Mesenchymal stem cell (in vitro differentiated cells and primary cell): ENCODE results near the gene DCST2.
A peak's percentile ranks its signal among the peaks of the same experiment; 100 is the strongest.

Experiments
- DNase-seq: peaks from one replicate; pipeline ENCODE4 v3.0.0-alpha.2; 2013
- H2AFZ ChIP-seq: one replicate; pipeline ENCODE4 v1.6.1; 2013; ENCODE audit warnings: low read depth, mild to moderate bottlenecking, control low read depth, inconsistent platforms, low read length, moderate library complexity
- H2AK5ac ChIP-seq: 2 replicates; pipeline ENCODE4 v1.6.1; 2013; ENCODE audit warnings: low read length, moderate library complexity, mild to moderate bottlenecking, inconsistent platforms; ENCODE audit not compliant: severe bottlenecking
- H2BK120ac ChIP-seq: one replicate; pipeline ENCODE4 v1.6.1; 2013; ENCODE audit warnings: low read depth, mild to moderate bottlenecking, inconsistent platforms, low read length, moderate library complexity
- H2BK12ac ChIP-seq, 2 experiments: one replicate each; pipeline ENCODE4 v1.6.1; 2013; ENCODE audit warnings: inconsistent platforms in 2 of 2, low read length in 2 of 2, mild to moderate bottlenecking in 2 of 2, moderate library complexity in 2 of 2, control low read depth in 1 of 2
- H2BK15ac ChIP-seq: one replicate; pipeline ENCODE4 v1.6.1; 2013; ENCODE audit warnings: mild to moderate bottlenecking, low read depth, inconsistent platforms; ENCODE audit not compliant: poor library complexity, severe bottlenecking
- H2BK5ac ChIP-seq: 2 replicates; pipeline ENCODE4 v1.6.1; 2013; ENCODE audit warnings: low read depth, mild to moderate bottlenecking, low read length, control low read depth, inconsistent platforms; ENCODE audit not compliant: poor library complexity, severe bottlenecking
- H3K14ac ChIP-seq, 2 experiments: one replicate each; pipeline ENCODE4 v1.6.1; 2013; ENCODE audit warnings: inconsistent platforms in 2 of 2, low read length in 2 of 2, control low read depth in 1 of 2, mild to moderate bottlenecking in 1 of 2, moderate library complexity in 1 of 2
- H3K18ac ChIP-seq, 2 experiments: one replicate each; pipeline ENCODE4 v1.6.1; 2013; ENCODE audit warnings: inconsistent platforms in 2 of 2, low read length in 2 of 2, control low read depth in 1 of 2, low read depth in 1 of 2, mild to moderate bottlenecking in 1 of 2
- H3K23ac ChIP-seq, 2 experiments: one replicate each; pipeline ENCODE4 v1.6.1; 2013; ENCODE audit warnings: inconsistent platforms in 2 of 2, low read length in 2 of 2, mild to moderate bottlenecking in 2 of 2, moderate library complexity in 2 of 2, control low read depth in 1 of 2
- H3K27ac ChIP-seq: 2 replicates; pipeline ENCODE4 v1.5.1; 2013; ENCODE audit warnings: mild to moderate bottlenecking, moderate library complexity, low read length, control low read depth, inconsistent platforms; ENCODE audit not compliant: poor library complexity, severe bottlenecking
- H3K27me3 ChIP-seq, 2 experiments: 2 replicates each; pipeline versions ENCODE4 v1.6.1 to v1.7.0; 2013; ENCODE audit warnings: low read length in 2 of 2, mild to moderate bottlenecking in 2 of 2, moderate library complexity in 2 of 2, control low read depth in 1 of 2, inconsistent platforms in 1 of 2; ENCODE audit not compliant: control insufficient read depth in 1 of 2, insufficient read depth in 1 of 2
- H3K36me3 ChIP-seq, 2 experiments: 2 replicates each; pipeline versions ENCODE4 v1.6.1 to v1.7.0; 2013; ENCODE audit warnings: low read length in 2 of 2, control low read depth in 1 of 2, inconsistent platforms in 1 of 2, low read depth in 1 of 2, mild to moderate bottlenecking in 1 of 2; ENCODE audit not compliant: insufficient read depth in 2 of 2, control insufficient read depth in 1 of 2
- H3K4ac ChIP-seq, 2 experiments: one replicate each; pipeline ENCODE4 v1.6.1; 2013; ENCODE audit warnings: inconsistent platforms in 2 of 2, low read length in 2 of 2, mild to moderate bottlenecking in 2 of 2, moderate library complexity in 2 of 2, control low read depth in 1 of 2, low read depth in 1 of 2
- H3K4me1 ChIP-seq: 2 replicates; pipeline ENCODE4 v1.6.1; 2013; ENCODE audit warnings: low read depth, low read length, control low read depth; ENCODE audit not compliant: control insufficient read depth, insufficient read depth
- H3K4me2 ChIP-seq: 2 replicates; pipeline ENCODE4 v1.6.1; 2013; ENCODE audit warnings: low read length, mild to moderate bottlenecking, inconsistent platforms; ENCODE audit not compliant: poor library complexity, severe bottlenecking
- H3K4me3 ChIP-seq, 2 experiments: 2 replicates each; pipeline versions ENCODE4 v1.5.1 to v1.7.0; 2013; ENCODE audit warnings: low read length in 2 of 2, mild to moderate bottlenecking in 2 of 2, control low read depth in 1 of 2, low read depth in 1 of 2; ENCODE audit not compliant: insufficient read depth in 1 of 2
- H3K79me1 ChIP-seq: replicated peaks from 2 replicates; pipeline ENCODE4 v1.6.1; 2013; ENCODE audit warnings: mild to moderate bottlenecking, control low read depth, low read length, inconsistent platforms; ENCODE audit not compliant: poor library complexity, severe bottlenecking
- H3K9ac ChIP-seq: 2 replicates; pipeline ENCODE4 v1.7.0; 2013; ENCODE audit warnings: mild to moderate bottlenecking, low read length, moderate library complexity
- H3K9me3 ChIP-seq: 2 replicates; pipeline ENCODE4 v1.7.0; 2013; ENCODE audit warnings: mild to moderate bottlenecking, low read length; ENCODE audit not compliant: control insufficient read depth
- H4K8ac ChIP-seq: one replicate; pipeline ENCODE4 v1.6.1; 2013; ENCODE audit warnings: inconsistent platforms, mild to moderate bottlenecking, low read length, moderate library complexity
- H4K91ac ChIP-seq: one replicate; pipeline ENCODE4 v1.6.1; 2013; ENCODE audit warnings: mild to moderate bottlenecking, low read length, inconsistent platforms
- WGBS: methylation state at CpG from one replicate; pipeline ENCODE4 v1.1.7; 2013; ENCODE audit warnings: mixed read lengths; 5-methylcytosine and 5-hydroxymethylcytosine counted together

The DCST2 gene

GRCh38 chr1:155018617-155019348 is 14.8 kb downstream of the DCST2 start:
- no peaks in the 10 kb centered on the region for H3K27me3 ChIP-seq
- H2BK15ac ChIP-seq, result no peak overlapping the region
- H3K4me3 ChIP-seq, result peak overlapping the region in 1 of 2 experiments; percentile 50
- peak overlapping the region; percentile 11 for H4K91ac ChIP-seq
- no peak overlapping the region for H3K27ac ChIP-seq
- H3K9me3 ChIP-seq, result no peaks in the 10 kb centered on the region
- H3K14ac ChIP-seq, result no peak overlapping the region
- DNase-seq, result peak; percentile 34
- no peak overlapping the region for H2BK5ac ChIP-seq
- H3K4ac ChIP-seq, result no peak overlapping the region
- no peak overlapping the region for H2BK12ac ChIP-seq
- H3K9ac ChIP-seq, result peak overlapping the region; percentile 32
- H3K23ac ChIP-seq, result no peak overlapping the region
- H3K4me2 ChIP-seq, result no peak overlapping the region
- 59% methylated on average over 4 of the region's 8 CpGs for WGBS
- no peak overlapping the region for H3K18ac ChIP-seq
- H3K79me1 ChIP-seq, result peaks cover 8% of the 10 kb centered on the region
- peaks cover 28 to 32% of the 10 kb centered on the region in 2 experiments for H3K36me3 ChIP-seq
- peaks cover 28% of the 10 kb centered on the region for H3K4me1 ChIP-seq
- H2BK120ac ChIP-seq, result peak overlapping the region; percentile 30
- no peak overlapping the region for H2AFZ ChIP-seq
- H4K8ac ChIP-seq, result no peak overlapping the region
- H2AK5ac ChIP-seq, result no peak overlapping the region

GRCh38 chr1:155017946-155018316 is 15.7 kb downstream of the DCST2 start:
- Histone ChIP-seq H3K4me1 (peaks cover 27% of the 10 kb centered on the region), H3K4me3 (peak overlapping the region in 1 of 2 experiments; percentile 76), H4K91ac (peak overlapping the region; percentile 43), H2AK5ac (no peak overlapping the region), H3K14ac (no peak overlapping the region), H3K4me2 (peak overlapping the region; percentile 66), H2BK15ac (no peak overlapping the region), H3K36me3 (peaks cover 28 to 39% of the 10 kb centered on the region in 2 experiments), H2BK120ac (peak overlapping the region; percentile 30), H3K23ac (no peak overlapping the region), H3K4ac (peak overlapping the region in 1 of 2 experiments; percentile 71), H3K9me3 (no peaks in the 10 kb centered on the region), H3K27me3 (no peaks in the 10 kb centered on the region), H2AFZ (no peak overlapping the region), H3K79me1 (peaks cover 10% of the 10 kb centered on the region), H4K8ac (peak overlapping the region; percentile 85), H2BK12ac (no peak overlapping the region), H3K9ac (peak overlapping the region; percentile 87), H3K18ac (peak overlapping the region; percentile 16 to 28), H2BK5ac (no peak overlapping the region), H3K27ac (peak overlapping the region; percentile 24)
- no peak for DNase-seq
- WGBS, result 76% methylated on average over 4 of the region's 6 CpGs

GRCh38 chr1:155017041-155017945 is 16.3 kb downstream of the DCST2 start:
- peak overlapping the region; percentile 87 for H4K91ac ChIP-seq
- peak overlapping the region; percentile 87 for H3K9ac ChIP-seq
- peaks cover 28 to 42% of the 10 kb centered on the region in 2 experiments for H3K36me3 ChIP-seq
- peak overlapping the region in 1 of 2 experiments; percentile 53 for H3K4ac ChIP-seq
- 3% methylated on average over 33 of the region's 49 CpGs for WGBS
- DNase-seq, result peak; percentile 89
- H3K18ac ChIP-seq, result peak overlapping the region; percentile 51 to 83
- H3K27me3 ChIP-seq, result no peaks in the 10 kb centered on the region
- H3K14ac ChIP-seq, result peak overlapping the region in 1 of 2 experiments; percentile 71
- H2BK12ac ChIP-seq, result no peak overlapping the region
- H4K8ac ChIP-seq, result peak overlapping the region; percentile 94
- no peak overlapping the region for H2BK5ac ChIP-seq
- no peak overlapping the region for H2AK5ac ChIP-seq
- H3K79me1 ChIP-seq, result peaks cover 12% of the 10 kb centered on the region
- peaks cover 26% of the 10 kb centered on the region for H3K4me1 ChIP-seq
- peak overlapping the region; percentile 96 for H2BK15ac ChIP-seq
- H2BK120ac ChIP-seq, result peak overlapping the region; percentile 50
- H3K4me2 ChIP-seq, result peak overlapping the region; percentile 66
- H3K9me3 ChIP-seq, result no peaks in the 10 kb centered on the region
- H3K23ac ChIP-seq, result no peak overlapping the region
- H2AFZ ChIP-seq, result peak overlapping the region; percentile 36
- peak overlapping the region; percentile 55 to 76 for H3K4me3 ChIP-seq
- peak overlapping the region; percentile 62 for H3K27ac ChIP-seq
